Mesodermal cell (in vitro differentiated cells): ENCODE measurements around the gene SERPINA12.
"Not testable (repeated sequence)": the region's sequence is repeated elsewhere in the genome, so short reads cannot be mapped to it uniquely, and the experiment has no call there.

Source experiments
- H3K27ac ChIP-seq: 2 replicates; pipeline ENCODE4 v1.7.0; 2013; ENCODE audit warnings: mild to moderate bottlenecking, low read depth, low read length, moderate library complexity; ENCODE audit not compliant: severe bottlenecking
- H3K36me3 ChIP-seq: 2 replicates; pipeline ENCODE4 v1.7.1; 2013; ENCODE audit warnings: mild to moderate bottlenecking, low read length, moderate library complexity; ENCODE audit not compliant: control insufficient read depth, insufficient read depth
- H3K4me1 ChIP-seq: one replicate; pipeline ENCODE4 v1.7.1; 2013; ENCODE audit warnings: mild to moderate bottlenecking, low read length; ENCODE audit not compliant: insufficient read depth, control insufficient read depth, poor library complexity, severe bottlenecking
- H3K4me3 ChIP-seq: 2 replicates; pipeline ENCODE4 v1.7.0; 2013; ENCODE audit warnings: low read length, control low read depth, mild to moderate bottlenecking; ENCODE audit not compliant: insufficient read depth, poor library complexity, severe bottlenecking; ENCODE audit errors: extremely low read depth
- H3K9me3 ChIP-seq: 2 replicates; pipeline ENCODE4 v1.7.1; 2013; ENCODE audit warnings: mild to moderate bottlenecking, low read length, moderate library complexity; ENCODE audit not compliant: control insufficient read depth
- WGBS, 2 experiments: methylation state at CpG; one replicate each; pipeline ENCODE4 v1.1.5; 2013; ENCODE audit warnings: missing lambda C conversion rate in 2 of 2; ENCODE audit not compliant: insufficient coverage in 2 of 2; 5-methylcytosine and 5-hydroxymethylcytosine counted together

The SERPINA12 gene

DNA sequence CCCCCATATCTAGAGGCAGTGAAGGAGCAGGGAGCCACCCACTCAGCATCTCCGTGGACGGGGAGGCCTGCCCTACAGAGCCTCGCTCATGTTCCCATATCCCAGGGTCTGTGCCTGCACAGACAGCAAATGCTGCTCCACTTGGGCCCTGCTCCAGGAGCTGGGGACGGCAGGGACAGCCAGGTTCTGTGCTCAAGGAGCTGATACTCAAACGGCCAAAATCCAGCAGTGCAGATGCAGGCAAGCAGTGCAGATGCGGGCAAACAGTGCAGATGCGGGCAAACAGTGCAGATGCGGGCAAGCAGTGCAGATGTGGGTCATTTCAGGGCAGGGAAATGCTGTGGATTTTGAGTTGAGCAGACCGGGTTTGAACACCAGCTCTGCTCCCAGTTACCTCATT is 6.2 kb upstream of the SERPINA12 start:
- Histone ChIP-seq H3K9me3 (no peaks in the 10 kb centered on the region), H3K36me3 (no peaks in the 10 kb centered on the region), H3K4me3 (no peak overlapping the region), H3K4me1 (no peaks in the 10 kb centered on the region), H3K27ac (no peak overlapping the region)
- 86 to 89% methylated on average over 8 to 9 of the region's 9 CpGs for whole genome bisulfite sequencing, 2 experiments

DNA sequence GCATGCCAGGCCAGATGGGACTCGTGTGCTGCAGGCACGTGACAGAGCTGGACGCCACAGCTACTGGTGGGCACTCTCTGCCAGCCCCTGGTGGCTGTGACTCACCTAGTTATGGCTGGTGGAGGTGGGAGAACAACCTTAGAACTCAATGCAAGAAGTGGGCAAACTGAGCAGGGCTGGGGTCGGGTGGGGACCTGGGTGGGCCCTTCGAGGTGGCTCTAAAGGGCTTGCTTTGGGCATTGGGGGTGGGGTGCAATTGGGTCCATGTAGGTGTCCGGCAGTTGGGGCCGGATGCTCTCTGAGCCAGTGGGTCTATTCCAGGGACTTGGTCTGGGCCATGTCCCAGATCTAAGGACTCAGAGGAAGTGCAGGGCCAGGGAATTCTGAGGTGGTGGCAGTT is 5.1 kb upstream of the SERPINA12 start:
- 72 to 88% methylated on average over 7 of the region's 7 CpGs for WGBS, 2 experiments
- Histone ChIP-seq H3K9me3 (no peaks in the 10 kb centered on the region), H3K4me1 (no peaks in the 10 kb centered on the region), H3K27ac (no peak overlapping the region), H3K36me3 (no peaks in the 10 kb centered on the region), H3K4me3 (no peak overlapping the region)

DNA sequence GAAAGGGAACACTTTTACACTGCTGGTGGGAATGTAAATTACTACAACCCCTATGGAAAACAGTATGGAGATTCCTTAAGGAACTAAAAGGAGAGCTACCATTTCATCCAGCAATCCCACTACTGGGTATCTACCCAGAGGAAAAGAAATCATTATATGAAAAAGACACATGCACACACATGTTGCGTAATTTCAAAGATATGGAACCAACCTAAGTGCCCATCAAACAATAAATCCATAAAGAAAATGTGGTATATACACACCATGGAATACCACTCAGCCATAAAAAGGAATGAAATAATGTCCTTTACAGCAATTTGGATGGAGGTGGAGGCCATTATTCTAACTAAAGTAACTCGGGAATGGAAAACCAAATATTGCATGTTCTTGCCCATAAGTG is 1.2 kb upstream of the SERPINA12 start:
- not testable (repeated sequence) for H3K36me3 ChIP-seq, H3K9me3 ChIP-seq, H3K4me3 ChIP-seq, H3K27ac ChIP-seq, H3K4me1 ChIP-seq
- WGBS, 2 experiments: 75 to 88% methylated on average over 1 of the region's 2 CpGs

DNA sequence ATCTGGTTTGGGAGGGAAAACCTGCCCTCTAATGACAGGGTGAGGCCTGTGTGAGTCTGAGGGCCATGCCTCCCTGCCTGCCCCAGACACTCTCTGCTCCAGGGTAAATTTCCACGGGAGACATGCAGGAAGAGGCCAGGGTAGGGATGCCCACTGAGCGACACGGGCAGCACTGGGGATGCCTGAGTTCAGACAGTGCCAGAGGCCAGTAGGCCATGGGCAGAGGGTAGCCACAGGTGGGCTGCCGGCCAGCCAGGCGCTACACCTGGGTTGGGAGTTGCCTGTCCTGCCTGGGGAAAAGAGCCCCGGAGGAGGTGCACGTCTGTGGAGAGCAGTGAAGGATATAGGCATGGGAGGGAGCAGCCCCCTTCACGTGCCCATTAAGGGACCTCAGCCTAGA is 3.6 kb downstream of the SERPINA12 start:
- Histone ChIP-seq H3K9me3 (no peaks in the 10 kb centered on the region), H3K27ac (no peak overlapping the region), H3K4me1 (no peaks in the 10 kb centered on the region), H3K4me3 (no peak overlapping the region), H3K36me3 (no peaks in the 10 kb centered on the region)
- 83 to 86% methylated on average over 8 of the region's 8 CpGs for WGBS, 2 experiments

DNA sequence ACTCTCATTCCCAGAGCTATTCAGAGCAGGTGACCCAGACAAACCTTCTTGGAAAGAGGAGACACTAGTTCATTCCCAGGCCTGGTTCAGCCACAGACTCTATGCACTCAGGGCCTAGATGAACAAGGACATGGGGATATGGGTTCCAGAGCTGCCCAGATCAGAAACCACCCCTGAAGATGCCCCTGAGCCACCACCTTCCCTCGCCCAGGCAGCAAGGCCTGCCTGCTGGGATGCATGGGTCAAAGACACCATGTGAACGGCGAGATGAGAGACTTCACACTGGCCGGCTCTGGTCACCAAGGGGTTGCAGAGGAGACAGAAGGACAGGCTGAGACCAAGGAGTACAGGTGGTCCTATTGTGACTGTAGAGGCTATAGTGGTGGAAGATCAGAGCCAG is 4.1 kb downstream of the SERPINA12 start:
- Histone ChIP-seq H3K4me3 (no peak overlapping the region), H3K27ac (no peak overlapping the region), H3K4me1 (no peaks in the 10 kb centered on the region), H3K9me3 (no peaks in the 10 kb centered on the region), H3K36me3 (no peaks in the 10 kb centered on the region)
- 93 to 95% methylated on average over 4 of the region's 4 CpGs for WGBS, 2 experiments

DNA sequence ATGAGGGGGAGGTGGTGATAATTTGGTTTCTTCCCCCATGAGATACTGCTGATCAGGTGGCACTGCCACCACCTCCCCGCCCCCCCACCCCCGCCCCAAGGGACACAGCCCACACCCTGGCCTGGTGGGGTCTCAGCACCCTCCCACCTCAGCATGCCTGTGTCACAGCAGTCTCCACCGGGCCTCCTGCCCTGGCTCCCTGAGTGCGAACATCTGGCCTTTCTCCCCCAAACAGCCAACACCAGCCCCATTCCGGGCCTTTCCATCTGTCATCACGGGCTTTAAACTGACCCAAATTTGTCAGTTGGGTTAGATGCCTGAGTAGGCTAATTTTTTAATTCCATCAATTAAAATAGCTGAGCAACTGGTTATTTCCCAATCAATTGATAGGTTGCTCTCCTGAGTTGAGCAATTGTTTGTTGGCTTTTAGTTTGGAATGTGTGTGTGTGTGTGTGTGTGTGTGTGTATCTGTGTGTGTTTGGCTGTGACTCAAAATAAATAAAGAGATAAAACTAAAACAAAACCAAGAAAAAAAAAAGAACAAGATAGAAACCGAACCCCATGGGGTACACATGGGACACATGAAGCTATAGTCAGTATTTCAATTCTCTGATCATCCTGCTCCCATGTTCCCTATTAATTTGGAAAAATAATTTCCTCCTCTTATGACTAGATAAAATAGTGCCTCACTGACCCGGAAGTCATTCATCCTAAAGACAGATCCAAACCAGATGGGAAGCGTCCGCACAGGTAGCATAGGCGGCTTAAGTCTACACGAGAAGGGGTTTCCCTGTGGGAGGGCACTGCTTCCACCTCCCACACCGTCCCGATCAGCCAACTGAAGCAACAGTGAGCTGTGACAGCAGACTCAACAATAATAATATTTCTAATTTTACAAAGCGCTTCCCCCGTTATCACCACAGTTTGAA is 7.4 kb downstream of the SERPINA12 start:
- no peak overlapping the region for H3K4me3 ChIP-seq
- no peaks in the 10 kb centered on the region for H3K36me3 ChIP-seq
- WGBS, 2 experiments: 94 to 96% methylated on average over 9 to 10 of the region's 16 CpGs
- no peak overlapping the region for H3K27ac ChIP-seq
- H3K4me1 ChIP-seq: no peaks in the 10 kb centered on the region
- no peaks in the 10 kb centered on the region for H3K9me3 ChIP-seq

DNA sequence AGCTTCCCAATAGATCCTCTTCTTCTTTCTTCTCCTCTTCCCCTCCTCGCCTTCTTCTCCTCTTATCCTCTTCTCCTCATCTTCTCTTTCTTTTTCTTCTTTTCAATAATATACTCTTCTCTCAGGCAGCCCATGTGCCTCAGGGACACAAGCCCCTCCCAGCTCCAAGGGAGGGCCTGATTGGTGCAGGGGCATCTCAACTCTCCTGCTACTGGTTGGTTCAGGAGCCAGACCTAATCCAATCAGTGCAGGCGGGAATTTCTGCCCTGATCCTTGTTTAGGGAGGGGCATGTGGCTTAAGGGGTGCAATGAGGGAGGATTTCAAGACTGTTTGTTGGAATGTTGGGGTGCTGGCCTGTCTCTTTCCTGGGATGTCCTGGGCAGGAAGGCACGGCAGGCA is 9.0 kb downstream of the SERPINA12 start:
- no peak overlapping the region for H3K27ac ChIP-seq
- no peaks in the 10 kb centered on the region for H3K4me1 ChIP-seq
- no peaks in the 10 kb centered on the region for H3K36me3 ChIP-seq
- H3K4me3 ChIP-seq: no peak overlapping the region
- no peaks in the 10 kb centered on the region for H3K9me3 ChIP-seq
- 87 to 97% methylated on average over 3 of the region's 3 CpGs for WGBS, 2 experiments

DNA sequence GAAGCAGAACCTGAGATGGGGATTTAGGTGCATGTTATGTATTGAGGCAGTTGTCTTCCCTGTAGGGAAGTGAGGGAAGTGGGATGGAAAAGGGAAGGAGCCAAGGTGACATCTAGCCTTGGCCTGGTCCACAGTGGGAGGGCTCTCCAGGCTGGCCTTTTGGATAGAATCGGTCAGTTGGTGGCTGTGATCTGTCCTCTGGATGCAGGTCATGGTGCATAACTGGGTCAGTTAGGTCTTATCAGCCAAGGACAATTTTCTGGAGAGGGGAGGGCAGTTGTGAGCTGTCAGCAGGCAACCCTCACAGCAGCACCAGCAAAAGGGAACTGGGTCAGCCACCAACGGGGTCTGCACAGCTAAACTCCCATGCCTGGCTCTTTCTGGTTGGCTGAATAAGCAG is 9.6 kb downstream of the SERPINA12 start:
- Histone ChIP-seq H3K9me3 (no peaks in the 10 kb centered on the region), H3K27ac (no peak overlapping the region), H3K4me3 (no peak overlapping the region), H3K36me3 (no peaks in the 10 kb centered on the region), H3K4me1 (no peaks in the 10 kb centered on the region)
- 95 to 100% methylated on average over 1 to 2 of the region's 2 CpGs for WGBS, 2 experiments

DNA sequence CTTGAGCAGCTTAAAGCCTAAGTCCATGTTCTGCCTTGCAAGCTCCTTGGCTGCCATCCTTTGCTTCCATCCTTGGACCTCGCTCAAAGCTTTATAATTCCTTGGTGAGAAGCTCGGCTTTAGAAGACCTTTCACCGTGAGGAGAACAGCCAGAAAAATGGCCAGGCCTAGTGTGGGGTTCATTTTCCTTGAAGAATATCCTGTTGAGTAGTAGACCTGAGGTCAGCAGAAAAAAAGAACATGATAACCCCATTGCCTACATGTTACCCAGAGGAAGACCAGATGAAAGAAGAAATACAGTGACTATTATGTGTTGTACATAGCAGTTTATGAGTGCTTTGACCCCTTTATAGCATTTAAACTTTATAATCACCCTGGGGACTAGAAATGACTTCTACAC is 11.1 kb downstream of the SERPINA12 start:
- Histone ChIP-seq H3K27ac (no peak overlapping the region), H3K4me3 (no peak overlapping the region), H3K9me3 (no peaks in the 10 kb centered on the region), H3K36me3 (no peaks in the 10 kb centered on the region), H3K4me1 (peaks cover 3% of the 10 kb centered on the region)
- 85 to 89% methylated on average over 3 of the region's 3 CpGs for WGBS, 2 experiments

DNA sequence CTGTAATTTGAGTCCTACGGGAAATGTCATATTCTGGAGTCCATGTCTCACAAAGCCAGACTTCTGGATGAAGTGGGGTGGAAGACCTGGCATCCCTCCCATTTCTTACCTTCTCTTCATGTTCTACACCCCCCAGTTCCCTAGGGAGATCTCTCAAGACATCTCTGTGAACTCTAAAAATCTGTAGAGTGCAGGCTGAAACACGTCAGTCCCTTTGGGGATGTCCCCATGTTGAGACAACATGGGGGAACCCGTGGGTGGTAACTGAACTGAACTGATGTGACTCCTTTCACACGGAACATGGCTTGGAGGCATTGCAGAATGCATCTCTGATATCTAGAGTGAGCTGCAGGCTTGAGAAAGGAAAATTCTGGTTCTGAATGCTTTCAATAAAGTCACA is 15.2 kb downstream of the SERPINA12 start:
- peaks cover 4% of the 10 kb centered on the region for H3K4me1 ChIP-seq
- no peaks in the 10 kb centered on the region for H3K36me3 ChIP-seq
- no peak overlapping the region for H3K27ac ChIP-seq
- H3K4me3 ChIP-seq: no peak overlapping the region
- WGBS, 2 experiments: 88 to 93% methylated on average over 3 of the region's 4 CpGs
- H3K9me3 ChIP-seq: no peaks in the 10 kb centered on the region

DNA sequence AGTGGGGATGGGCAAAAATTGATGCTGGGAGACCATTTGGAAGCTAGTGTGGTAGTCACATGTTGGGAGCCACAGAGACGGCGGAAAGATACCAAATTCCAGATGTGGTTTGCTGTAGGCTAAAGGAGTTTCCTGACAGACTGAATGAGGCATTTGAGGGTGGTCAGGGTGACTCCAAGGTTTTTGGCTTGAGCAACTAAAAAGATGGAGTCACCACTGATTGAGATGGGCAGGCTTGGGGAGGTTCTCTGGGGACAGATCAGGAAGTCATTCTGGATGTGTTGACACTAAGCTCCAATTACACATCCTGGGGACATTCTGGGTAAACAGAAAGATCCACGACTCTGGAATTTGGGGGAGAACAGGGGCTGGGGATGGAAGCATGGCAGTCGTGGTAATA is 17.8 kb downstream of the SERPINA12 start:
- Histone ChIP-seq H3K4me3 (no peak overlapping the region), H3K4me1 (peaks cover 4% of the 10 kb centered on the region), H3K36me3 (no peaks in the 10 kb centered on the region), H3K9me3 (no peaks in the 10 kb centered on the region), H3K27ac (no peak overlapping the region)
- WGBS, 2 experiments: 89 to 90% methylated on average over 3 to 4 of the region's 4 CpGs
